Activated naive CD8-positive, alpha-beta T cell (primary cell): ENCODE data around the gene N4BP2.
"Not testable (repeated sequence)": the region's sequence is repeated elsewhere in the genome, so short reads cannot be mapped to it uniquely, and the experiment has no call there.

Source experiments
- H3K27ac Mint-ChIP-seq: one replicate; pipeline ENCODE4 v1.8.0; 2021; ENCODE audit warnings: mixed read lengths
- H3K27me3 Mint-ChIP-seq: one replicate; pipeline ENCODE4 v1.8.0; 2021; ENCODE audit warnings: mixed read lengths
- H3K36me3 Mint-ChIP-seq: one replicate; pipeline ENCODE4 v1.8.0; 2021; ENCODE audit warnings: mixed read lengths
- H3K4me1 Mint-ChIP-seq: one replicate; pipeline ENCODE4 v1.8.0; 2021; ENCODE audit warnings: low read depth, mixed read lengths
- H3K4me3 Mint-ChIP-seq: one replicate; pipeline ENCODE4 v1.8.0; 2021; ENCODE audit warnings: mild to moderate bottlenecking, mixed read lengths
- H3K9me3 Mint-ChIP-seq: one replicate; pipeline ENCODE4 v1.8.0; 2021; ENCODE audit warnings: low read depth, mixed read lengths

N4BP2 gene

DNA sequence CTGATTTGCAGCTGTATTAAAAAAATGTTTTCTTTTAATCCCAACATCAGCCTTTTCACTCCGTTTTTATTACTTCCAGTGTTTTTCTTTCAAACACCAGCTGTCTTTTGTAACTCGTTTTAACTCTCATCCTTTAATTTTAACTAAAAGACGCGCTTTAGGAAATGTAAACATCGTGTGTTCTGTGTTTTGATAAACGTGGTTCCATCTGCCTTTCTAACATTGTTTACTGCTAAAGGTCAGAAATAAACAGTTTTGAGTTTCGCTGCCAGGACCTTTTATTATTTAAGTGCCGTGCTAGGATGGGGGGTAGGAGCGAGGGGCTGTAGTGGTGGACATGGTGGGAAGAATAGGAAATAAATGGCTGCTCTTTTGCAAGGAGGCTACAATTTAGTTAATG lies 1.5 kb downstream of the N4BP2 start:
- Mint-ChIP-seq H3K4me3 (peak overlapping the region; percentile 99), H3K27ac (peak overlapping the region; percentile 99), H3K9me3 (no peaks in the 10 kb centered on the region), H3K36me3 (peaks cover 5% of the 10 kb centered on the region), H3K4me1 (peaks cover 44% of the 10 kb centered on the region), H3K27me3 (no peaks in the 10 kb centered on the region)

- H3K4me3 Mint-ChIP-seq: peak overlapping the region; percentile 72
Measured at GRCh38 chr4:40058854-40059253, 2.2 kb downstream of the N4BP2 start.

DNA sequence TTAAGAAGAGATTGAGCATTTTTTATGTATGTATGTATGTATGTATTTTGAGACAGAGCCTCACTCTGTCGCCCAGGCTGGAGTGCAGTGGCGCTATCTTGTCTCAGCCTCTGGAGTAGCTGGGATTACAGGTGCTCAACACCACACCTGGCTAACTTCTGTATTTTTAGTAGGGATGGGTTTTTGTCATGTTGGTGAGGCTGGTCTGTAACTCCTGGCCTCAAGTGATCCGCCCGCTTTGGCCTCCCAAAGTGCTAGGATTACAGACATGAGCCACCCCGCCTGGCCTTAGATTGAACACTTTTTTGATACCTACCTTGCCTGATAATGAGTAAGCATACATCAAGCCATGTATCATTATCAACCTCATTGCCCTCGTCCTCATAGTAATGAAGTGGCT lies 2.7 kb downstream of the N4BP2 start:
- no peaks in the 10 kb centered on the region for H3K27me3 Mint-ChIP-seq
- H3K27ac Mint-ChIP-seq: peak overlapping the region; percentile 64
- peak overlapping the region; percentile 72 for H3K4me3 Mint-ChIP-seq
- H3K4me1 Mint-ChIP-seq: peaks cover 44% of the 10 kb centered on the region
- peaks cover 10% of the 10 kb centered on the region for H3K36me3 Mint-ChIP-seq
- H3K9me3 Mint-ChIP-seq: no peaks in the 10 kb centered on the region

More at GRCh38 chr4:40058854-40059253, 2.2 kb downstream of the N4BP2 start:
- Mint-ChIP-seq H3K27ac (no peak overlapping the region), H3K4me1 (peaks cover 44% of the 10 kb centered on the region), H3K27me3 (no peaks in the 10 kb centered on the region), H3K9me3 (no peaks in the 10 kb centered on the region), H3K36me3 (peaks cover 8% of the 10 kb centered on the region)

- Mint-ChIP-seq H3K27ac (peak overlapping the region; percentile 56), H3K4me1 (peaks cover 49% of the 10 kb centered on the region), H3K9me3 (no peaks in the 10 kb centered on the region), H3K36me3 (peaks cover 16% of the 10 kb centered on the region), H3K27me3 (no peaks in the 10 kb centered on the region), H3K4me3 (peak overlapping the region; percentile 52)
Measured at GRCh38 chr4:40065010-40065409, 8.4 kb downstream of the N4BP2 start.

DNA sequence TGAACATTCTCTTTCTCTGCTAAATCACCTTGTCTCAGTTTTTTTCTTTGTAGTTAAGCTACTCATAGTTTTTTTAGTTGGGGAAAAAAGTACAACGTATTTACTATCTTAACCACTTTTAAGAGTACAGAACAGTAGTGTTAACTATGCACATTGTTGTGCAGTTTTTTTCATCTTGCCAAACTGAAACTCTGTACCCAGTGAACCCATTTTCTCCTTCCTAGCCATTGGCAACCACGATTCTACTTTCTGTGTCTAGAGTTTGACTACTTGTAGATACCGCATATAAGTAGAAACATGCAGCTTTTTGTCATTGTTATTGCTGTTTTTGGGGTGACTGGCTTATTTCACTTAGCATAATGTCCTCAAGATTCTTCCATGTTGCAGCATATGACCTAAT lies 10.0 kb downstream of the N4BP2 start:
- Mint-ChIP-seq H3K36me3 (peaks cover 16% of the 10 kb centered on the region), H3K27ac (peak overlapping the region; percentile 80), H3K9me3 (no peaks in the 10 kb centered on the region), H3K4me3 (peak overlapping the region; percentile 40), H3K27me3 (no peaks in the 10 kb centered on the region), H3K4me1 (peaks cover 58% of the 10 kb centered on the region)

GRCh38 chr4:40070387-40070786 lies 13.7 kb downstream of the N4BP2 start:
- peaks cover 44% of the 10 kb centered on the region for H3K4me1 Mint-ChIP-seq
- peak overlapping the region; percentile 10 for H3K27ac Mint-ChIP-seq
- H3K4me3 Mint-ChIP-seq: peak overlapping the region; percentile 10
- H3K9me3 Mint-ChIP-seq: no peaks in the 10 kb centered on the region
- no peaks in the 10 kb centered on the region for H3K27me3 Mint-ChIP-seq
- peaks cover 7% of the 10 kb centered on the region for H3K36me3 Mint-ChIP-seq

GRCh38 chr4:40086421-40086820 lies 29.8 kb downstream of the N4BP2 start:
- Mint-ChIP-seq H3K9me3 (no peaks in the 10 kb centered on the region), H3K27me3 (no peaks in the 10 kb centered on the region), H3K36me3 (peaks cover 2% of the 10 kb centered on the region), H3K4me1 (peaks cover 14% of the 10 kb centered on the region), H3K27ac (no peak overlapping the region), H3K4me3 (no peak overlapping the region)

GRCh38 chr4:40087799-40088366 lies 31.2 kb downstream of the N4BP2 start:
- Mint-ChIP-seq H3K4me1 (peaks cover 18% of the 10 kb centered on the region), H3K9me3 (no peaks in the 10 kb centered on the region), H3K27ac (no peak overlapping the region), H3K27me3 (no peaks in the 10 kb centered on the region), H3K4me3 (no peak overlapping the region), H3K36me3 (peaks cover 2% of the 10 kb centered on the region)

GRCh38 chr4:40093400-40093799 lies 36.8 kb downstream of the N4BP2 start:
- H3K4me3 Mint-ChIP-seq, H3K36me3 Mint-ChIP-seq, H3K27me3 Mint-ChIP-seq, H3K9me3 Mint-ChIP-seq, H3K27ac Mint-ChIP-seq: not testable (repeated sequence)
- H3K4me1 Mint-ChIP-seq: peaks cover 14% of the 10 kb centered on the region

- H3K4me3 Mint-ChIP-seq: no peak overlapping the region
- peaks cover 5% of the 10 kb centered on the region for H3K4me1 Mint-ChIP-seq
- H3K36me3 Mint-ChIP-seq: peaks cover 19% of the 10 kb centered on the region
- H3K27me3 Mint-ChIP-seq: no peaks in the 10 kb centered on the region
- no peaks in the 10 kb centered on the region for H3K9me3 Mint-ChIP-seq
- H3K27ac Mint-ChIP-seq: no peak overlapping the region
Measured at GRCh38 chr4:40099010-40099409, 42.4 kb downstream of the N4BP2 start.

DNA sequence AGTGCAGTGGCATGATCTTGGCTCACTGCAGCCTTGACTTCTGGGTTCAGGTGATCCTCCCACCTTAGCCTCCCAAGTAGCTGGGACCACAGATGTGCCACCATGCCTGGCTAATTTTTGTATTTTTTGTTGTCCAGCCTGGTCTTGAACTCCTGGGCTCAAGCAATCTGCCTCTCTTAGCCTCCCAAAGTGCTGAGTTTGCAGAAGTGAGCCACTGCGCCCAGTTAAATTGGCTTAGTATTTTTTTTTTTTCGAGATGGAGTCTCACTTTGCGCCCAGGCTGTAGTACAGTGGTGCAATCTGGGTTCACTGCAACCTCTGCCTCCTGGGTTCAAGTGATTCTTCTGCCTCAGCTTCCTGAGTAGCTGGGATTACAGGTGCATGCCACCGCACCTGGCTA lies 50.5 kb downstream of the N4BP2 start:
- not testable (repeated sequence) for H3K9me3 Mint-ChIP-seq, H3K4me3 Mint-ChIP-seq, H3K4me1 Mint-ChIP-seq, H3K27me3 Mint-ChIP-seq, H3K27ac Mint-ChIP-seq
- peaks cover 21% of the 10 kb centered on the region for H3K36me3 Mint-ChIP-seq

- H3K27ac Mint-ChIP-seq: no peak overlapping the region
Measured at GRCh38 chr4:40112027-40112792, 55.6 kb downstream of the N4BP2 start.

DNA sequence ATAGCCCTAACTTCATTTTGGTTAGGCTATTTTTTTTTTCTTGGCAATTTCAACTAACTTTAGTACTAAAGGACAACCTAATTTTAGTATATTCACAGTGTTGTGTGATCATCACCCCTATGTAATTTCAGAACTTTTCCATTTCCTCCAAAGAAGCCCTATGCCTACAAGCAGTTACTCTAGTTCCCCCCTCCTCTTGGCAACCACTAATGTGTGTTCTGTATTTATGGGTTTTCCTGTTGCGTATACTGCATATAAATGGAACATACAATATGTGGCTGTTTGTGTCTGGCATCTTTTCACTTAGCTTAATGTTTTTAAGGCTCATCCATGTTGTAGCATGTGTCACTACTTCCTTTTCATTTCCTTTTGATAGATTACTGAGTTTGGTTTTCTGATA lies 57.6 kb downstream of the N4BP2 start:
- peaks cover 10% of the 10 kb centered on the region for H3K4me1 Mint-ChIP-seq
- no peaks in the 10 kb centered on the region for H3K9me3 Mint-ChIP-seq
- peaks cover 11% of the 10 kb centered on the region for H3K36me3 Mint-ChIP-seq
- no peak overlapping the region for H3K27ac Mint-ChIP-seq
- no peak overlapping the region for H3K4me3 Mint-ChIP-seq
- no peaks in the 10 kb centered on the region for H3K27me3 Mint-ChIP-seq

More at GRCh38 chr4:40112027-40112792, 55.6 kb downstream of the N4BP2 start:
- H3K36me3 Mint-ChIP-seq: peaks cover 11% of the 10 kb centered on the region
- H3K4me3 Mint-ChIP-seq: no peak overlapping the region
- H3K27me3 Mint-ChIP-seq: no peaks in the 10 kb centered on the region
- peaks cover 4% of the 10 kb centered on the region for H3K4me1 Mint-ChIP-seq
- no peaks in the 10 kb centered on the region for H3K9me3 Mint-ChIP-seq

GRCh38 chr4:40118861-40119260 lies 62.2 kb downstream of the N4BP2 start:
- peak overlapping the region; percentile 24 for H3K27ac Mint-ChIP-seq
- no peak overlapping the region for H3K4me3 Mint-ChIP-seq
- no peaks in the 10 kb centered on the region for H3K9me3 Mint-ChIP-seq
- no peaks in the 10 kb centered on the region for H3K27me3 Mint-ChIP-seq
- peaks cover 50% of the 10 kb centered on the region for H3K4me1 Mint-ChIP-seq
- peaks cover 8% of the 10 kb centered on the region for H3K36me3 Mint-ChIP-seq

GRCh38 chr4:40119344-40119743 lies 62.7 kb downstream of the N4BP2 start:
- peaks cover 47% of the 10 kb centered on the region for H3K4me1 Mint-ChIP-seq
- no peaks in the 10 kb centered on the region for H3K9me3 Mint-ChIP-seq
- no peaks in the 10 kb centered on the region for H3K27me3 Mint-ChIP-seq
- no peak overlapping the region for H3K27ac Mint-ChIP-seq
- peaks cover 3% of the 10 kb centered on the region for H3K36me3 Mint-ChIP-seq
- no peak overlapping the region for H3K4me3 Mint-ChIP-seq

GRCh38 chr4:40121515-40121914 lies 64.9 kb downstream of the N4BP2 start:
- Mint-ChIP-seq H3K4me1 (peaks cover 63% of the 10 kb centered on the region), H3K27ac (peak overlapping the region; percentile 88), H3K27me3 (no peaks in the 10 kb centered on the region), H3K36me3 (peaks cover 3% of the 10 kb centered on the region), H3K4me3 (peak overlapping the region; percentile 74), H3K9me3 (no peaks in the 10 kb centered on the region)
